Neural progenitor cell (in vitro differentiated cells): ENCODE data around the gene GGT5.

ENCODE experiments used
- CTCF ChIP-seq: fragments of 200-600 bp; sonication (generic); IDR thresholded peaks from 2 replicates; pipeline ENCODE4 v1.5.1; 2017; ENCODE audit warnings: antibody characterized with exemption, mild to moderate bottlenecking
- EZH2 ChIP-seq: fragments of 200-600 bp; sonication (generic); IDR thresholded peaks from 2 replicates; pipeline ENCODE4 v1.6.1; 2017; ENCODE audit warnings: antibody characterized with exemption, mild to moderate bottlenecking, moderate library complexity

DNA sequence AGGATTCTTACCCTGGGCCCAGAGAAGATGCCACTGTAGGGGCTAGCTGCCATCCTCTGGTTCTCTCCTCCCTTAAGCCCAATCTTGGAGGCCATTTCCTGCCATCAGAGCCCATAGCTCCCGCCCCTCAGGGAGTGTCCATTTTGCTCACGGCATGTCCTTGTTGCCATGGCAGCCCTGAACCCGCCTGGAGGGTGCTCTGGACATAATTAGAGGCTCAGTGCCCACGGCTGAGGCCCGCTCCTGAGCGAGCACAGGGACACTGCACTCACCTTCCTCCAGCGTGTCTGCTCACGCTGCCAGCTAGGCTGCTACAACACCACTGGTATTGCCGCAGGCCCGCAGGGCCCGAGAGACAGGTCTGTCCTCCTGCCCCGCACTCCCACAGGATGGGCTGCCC is 74.7 kb downstream of the GGT5 start:
- TF ChIP-seq CTCF (no peak), EZH2 (no peak)
